Measurements from ENCODE around the gene PLAAT4.

The PLAAT4 gene

DNA sequence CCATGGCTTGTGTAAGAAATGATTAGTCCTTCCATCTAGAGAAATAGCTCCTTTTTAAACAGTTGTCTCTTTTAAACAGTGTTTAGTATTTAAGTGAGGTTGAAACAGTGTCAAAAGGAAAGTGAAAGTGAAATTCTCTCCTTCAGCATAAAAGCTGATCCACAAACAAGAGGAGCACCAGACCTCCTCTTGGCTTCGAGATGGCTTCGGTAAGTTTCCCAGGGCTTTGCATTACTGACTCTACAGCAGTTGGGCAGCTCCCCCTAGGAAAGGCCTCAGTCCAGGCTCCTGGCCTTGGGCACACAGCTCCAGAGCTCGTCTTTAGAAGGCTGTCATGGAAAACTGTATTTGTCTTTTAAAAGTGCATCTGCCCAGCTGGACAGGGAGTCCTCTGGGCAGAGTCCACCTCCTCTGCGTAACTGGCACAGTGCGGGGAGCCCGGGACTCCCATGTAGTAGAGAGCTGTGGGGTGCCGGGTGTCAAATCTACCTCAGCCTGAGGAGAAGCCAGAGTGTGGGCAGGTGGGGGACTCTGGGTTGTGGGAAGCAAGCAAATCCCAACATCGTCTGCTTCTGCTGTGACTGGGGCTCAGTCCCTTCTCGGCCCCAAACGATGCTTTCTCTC is at the start of gene PLAAT4:
Gene PLAAT4 (plus strand): TSS at position 140 of the 624 bp plus-strand sequence. CDS start 61 bp downstream, at position 201.
- no peak for DNase-seq

DNA sequence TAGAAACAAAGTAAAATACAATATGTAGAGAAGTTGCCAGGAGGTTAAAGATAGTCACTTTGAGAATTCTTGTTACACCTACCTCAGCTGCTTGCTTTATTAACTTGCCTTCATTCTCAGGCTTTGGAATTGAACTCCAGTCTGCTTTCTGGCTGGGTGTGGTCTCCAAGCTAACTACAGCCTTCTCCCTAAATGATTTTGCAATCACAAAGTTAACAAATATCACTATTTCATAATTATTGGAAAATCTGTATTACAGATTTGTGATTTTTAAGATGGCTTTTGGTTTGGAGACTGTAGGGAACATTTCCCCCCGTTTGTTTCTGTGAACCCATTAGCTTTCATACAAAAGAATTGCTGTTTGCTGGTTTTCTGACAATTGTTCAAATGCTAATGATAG is 47.8 kb upstream of the PLAAT4 start:
- DNase-seq, result no peak

GRCh38 chr11:63489879-63490278 is 46.7 kb upstream of the PLAAT4 start:
- DNase-seq, result no peak

- DNase-seq, result no peak
Observed at GRCh38 chr11:63490551-63491239, 45.9 kb upstream of the PLAAT4 start, which contains the start of gene PLAAT5. TSS of gene PLAAT5 (minus strand) at chr11:63491167. CDS start at chr11:63491034, 133 bp downstream.

- DNase-seq, result no peak
Observed at GRCh38 chr11:63491240-63491587, 45.4 kb upstream of the PLAAT4 start.

DNA sequence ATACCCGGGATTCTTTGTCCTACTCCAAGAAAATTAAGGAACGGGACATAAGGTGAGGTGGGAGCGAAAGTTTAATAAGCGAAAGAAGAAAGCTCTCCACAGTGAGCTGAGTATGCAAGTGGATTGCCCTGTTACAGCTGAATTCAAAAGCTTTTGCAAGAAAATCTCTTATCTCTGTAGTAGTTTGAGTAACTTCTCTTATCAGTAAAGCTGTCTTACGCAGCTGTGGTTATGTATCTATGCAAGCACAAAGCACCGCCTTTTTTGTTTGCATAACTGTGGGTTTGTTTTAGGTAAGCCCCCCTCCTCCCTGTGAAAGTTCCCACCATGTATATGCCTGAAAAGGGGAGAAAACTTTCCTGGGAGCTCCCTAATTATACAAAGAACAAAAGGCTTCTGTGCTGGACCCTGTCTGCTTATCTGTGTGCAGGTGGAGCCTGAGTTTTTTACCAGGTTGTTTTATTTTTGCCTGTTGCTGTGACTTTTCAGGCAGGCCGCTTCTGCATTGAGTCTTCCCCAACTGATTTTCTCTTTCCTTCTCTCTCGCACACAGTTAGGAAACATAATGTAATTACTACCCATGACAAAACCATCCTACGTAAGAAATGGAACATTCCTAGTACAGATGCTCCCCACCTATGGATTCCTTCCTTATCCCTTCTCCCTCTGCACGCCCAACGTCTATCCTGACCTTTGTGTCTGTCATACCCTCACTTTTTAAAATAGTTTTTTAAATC is 44.8 kb upstream of the PLAAT4 start:
- DNase-seq, result no peak

DNA sequence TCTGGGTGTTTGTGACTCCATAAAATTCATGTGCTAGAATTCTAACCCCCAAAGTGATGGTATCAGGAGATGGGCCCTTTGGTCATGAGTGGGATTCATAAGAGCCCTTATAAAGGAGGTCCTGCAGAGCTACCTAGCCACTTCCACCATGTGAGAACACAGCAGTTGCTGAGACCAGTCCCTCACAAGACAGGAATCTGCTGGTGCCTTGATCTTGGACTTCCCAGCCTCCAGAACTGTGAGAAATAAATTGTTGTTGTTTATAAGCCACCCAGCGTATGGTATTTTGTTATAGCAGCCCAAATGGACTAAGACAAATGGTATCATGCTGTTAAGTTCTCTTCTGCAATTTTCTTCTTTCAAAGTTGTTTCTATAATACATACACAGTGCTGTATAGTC is 44.2 kb upstream of the PLAAT4 start:
- DNase-seq, result no peak

GRCh38 chr11:63493127-63493526 is 43.5 kb upstream of the PLAAT4 start:
- no peak for DNase-seq

DNA sequence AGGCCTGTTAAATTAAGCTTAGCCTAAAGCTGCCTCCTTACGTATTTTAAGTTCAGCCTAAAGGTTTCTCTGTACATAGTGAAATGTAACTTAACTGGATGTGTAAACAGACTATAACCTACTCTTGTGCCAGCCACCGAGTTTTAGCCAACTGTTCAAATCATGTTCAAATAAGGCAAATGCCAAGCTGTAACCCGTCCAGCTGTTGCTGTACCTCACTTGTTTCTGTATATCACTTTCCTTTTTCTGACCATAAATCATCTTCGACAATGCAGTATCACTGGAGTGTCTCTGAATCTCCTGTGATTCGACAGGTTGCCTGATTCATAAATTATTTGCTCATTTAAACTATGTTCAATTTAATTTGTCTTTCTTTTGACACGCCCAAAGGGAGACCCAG is 41.6 kb upstream of the PLAAT4 start:
- DNase-seq, result no peak

DNA sequence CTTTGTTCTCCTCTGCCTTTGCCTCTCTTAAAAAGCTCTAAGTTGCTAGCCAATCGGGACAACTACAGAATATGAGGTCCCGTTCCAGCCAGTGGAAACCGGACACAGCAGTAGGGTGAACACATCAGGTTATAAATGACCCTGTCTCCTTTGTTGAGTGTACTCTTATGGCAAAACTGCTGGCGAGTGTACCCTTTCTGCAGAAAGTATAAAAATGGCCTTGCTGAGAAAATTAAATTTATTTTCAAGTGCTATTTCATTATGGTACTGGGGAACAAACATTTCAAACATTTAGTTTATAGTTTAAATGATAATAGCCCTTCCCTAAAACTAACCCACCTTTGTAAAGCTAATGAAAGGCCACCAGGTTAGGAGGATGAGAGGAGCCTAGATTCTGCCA is 36.7 kb upstream of the PLAAT4 start:
- DNase-seq, result no peak

- no peak for DNase-seq
Observed at GRCh38 chr11:63501236-63501635, 35.4 kb upstream of the PLAAT4 start.

- DNase-seq, result no peak
Observed at GRCh38 chr11:63502252-63502820, 34.3 kb upstream of the PLAAT4 start.

GRCh38 chr11:63503492-63503891 is 33.1 kb upstream of the PLAAT4 start:
- no peak for DNase-seq

- no peak for DNase-seq
Observed at GRCh38 chr11:63504054-63504453, 32.6 kb upstream of the PLAAT4 start.

- DNase-seq, result no peak
Observed at GRCh38 chr11:63504933-63505586, 31.5 kb upstream of the PLAAT4 start.

- no peak for DNase-seq
Observed at GRCh38 chr11:63505857-63506528, 30.6 kb upstream of the PLAAT4 start, which contains the start of gene LGALS12. TSS of gene LGALS12 (plus strand) at chr11:63506084. CDS start at chr11:63506459, 375 bp downstream.

GRCh38 chr11:63506876-63507275 is 29.7 kb upstream of the PLAAT4 start:
- no peak for DNase-seq

DNA sequence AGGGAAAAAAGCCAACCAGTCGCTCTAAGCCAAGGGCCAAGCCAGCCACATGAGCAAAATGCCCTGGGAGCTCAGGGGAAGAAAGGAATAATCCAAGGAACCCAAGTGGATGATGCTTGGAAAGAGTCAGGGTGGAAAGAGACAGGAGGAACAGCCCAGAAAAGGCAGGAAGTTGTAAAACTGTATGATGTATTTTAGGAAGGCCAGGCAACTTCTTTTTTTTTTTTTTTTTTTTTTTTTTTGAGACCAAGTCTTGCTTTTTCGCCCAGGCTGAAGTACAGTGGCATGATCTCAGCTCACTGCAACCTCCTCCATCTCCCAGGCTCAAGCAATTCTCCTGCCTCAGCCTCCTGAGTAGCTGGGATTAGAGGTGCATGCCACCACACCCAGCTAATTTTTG is 29.1 kb upstream of the PLAAT4 start:
- no peak for DNase-seq

DNA sequence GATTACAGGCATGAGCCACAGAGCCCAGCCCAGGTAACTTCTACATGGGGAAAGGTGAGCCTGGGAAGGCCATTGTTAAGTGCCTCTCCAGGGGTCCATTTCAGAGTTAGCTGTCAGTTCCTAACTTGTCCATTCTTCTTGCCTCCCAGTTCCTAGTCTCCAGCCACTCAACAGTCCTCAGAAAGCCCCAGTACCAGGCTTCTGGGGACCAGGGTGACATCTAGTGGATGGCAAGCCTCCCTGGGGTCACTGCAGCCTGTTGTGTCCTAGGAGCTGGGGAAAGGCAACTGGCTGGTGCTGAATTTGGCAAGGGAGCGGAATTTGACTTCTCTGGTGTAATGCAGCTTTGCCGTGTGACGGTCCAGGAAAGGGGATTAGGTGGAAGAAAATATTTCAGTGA is 28.6 kb upstream of the PLAAT4 start:
- DNase-seq, result no peak

DNA sequence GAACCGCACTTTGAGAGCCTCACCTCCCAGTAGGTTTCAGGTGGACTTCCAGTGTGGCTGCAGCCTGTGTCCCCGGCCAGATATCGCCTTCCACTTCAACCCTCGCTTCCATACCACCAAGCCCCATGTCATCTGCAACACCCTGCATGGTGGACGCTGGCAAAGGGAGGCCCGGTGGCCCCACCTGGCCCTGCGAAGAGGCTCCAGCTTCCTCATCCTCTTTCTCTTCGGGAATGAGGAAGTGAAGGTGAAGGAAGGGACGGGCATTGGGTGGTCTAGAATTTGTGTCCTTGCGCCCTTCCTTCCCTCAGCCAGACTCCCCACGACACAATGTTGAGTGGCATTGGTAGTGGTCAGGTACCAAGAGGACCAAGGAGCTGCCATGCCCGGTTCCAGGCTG is 27.9 kb upstream of the PLAAT4 start:
- no peak for DNase-seq

DNA sequence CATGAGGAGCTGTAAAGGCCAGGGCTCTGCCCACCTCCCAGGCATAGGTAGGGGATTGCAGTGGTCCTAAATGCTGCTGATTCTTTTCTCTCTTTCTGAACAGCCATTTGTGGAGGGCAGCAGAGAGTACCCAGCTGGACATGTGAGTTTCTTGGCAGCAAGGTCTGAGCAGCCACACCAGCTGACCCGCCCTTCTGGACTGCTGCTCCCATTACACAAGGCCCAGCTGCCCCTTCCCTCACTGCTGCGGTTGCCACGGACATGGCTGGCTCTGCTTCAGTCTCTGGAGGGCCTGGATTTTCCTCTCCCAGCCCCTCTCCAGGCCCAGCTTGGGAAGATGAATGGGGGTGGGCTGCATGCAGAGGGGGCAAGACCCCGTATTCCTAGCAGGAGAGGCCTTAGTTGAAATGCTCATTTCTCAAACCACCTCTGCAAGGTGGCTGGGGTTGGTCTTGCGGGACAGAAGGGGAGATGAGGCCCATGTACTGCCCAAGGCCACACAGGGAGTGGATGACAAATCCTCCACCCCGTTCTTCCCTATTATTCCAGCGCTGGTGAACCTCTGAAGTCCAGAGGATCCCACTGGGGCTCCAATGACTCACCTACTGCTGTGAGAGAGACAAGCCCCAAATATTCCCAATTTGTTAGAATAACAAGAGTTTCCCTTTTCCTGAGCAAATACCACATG is 26.1 kb upstream of the PLAAT4 start:
- DNase-seq, result no peak

Data from DMS 273 treated with DMSO at 0.1 percent for 48 hours (cell line).